ENCODE results near the gene ZNF273.
"Not testable (repeated sequence)": the region's sequence is repeated elsewhere in the genome, so short reads cannot be mapped to it uniquely, and the experiment has no call there.

Gene ZNF273

GRCh38 chr7:64890273-64890672 is 12.8 kb upstream of the ZNF273 start:
- not testable (repeated sequence) for DNase-seq (ENCODE audit: low spot score)

- DNase-seq (ENCODE audit: low spot score) = no peak
These were observed 12.2 kb upstream of the ZNF273 start for GRCh38 chr7:64890761-64891362.

GRCh38 chr7:64891363-64892081 is 11.6 kb upstream of the ZNF273 start:
- DNase-seq (ENCODE audit: low spot score) = not testable (repeated sequence)

- no peak for DNase-seq (ENCODE audit: low spot score)
These were observed 11.0 kb upstream of the ZNF273 start for GRCh38 chr7:64892116-64892515.

GRCh38 chr7:64892666-64893309 is 10.3 kb upstream of the ZNF273 start:
- no peak for DNase-seq (ENCODE audit: low spot score)

GRCh38 chr7:64893401-64893800 is 9.7 kb upstream of the ZNF273 start:
- DNase-seq (ENCODE audit: low spot score) = no peak

GRCh38 chr7:64902461-64902805 is 640 bp upstream of the ZNF273 start:
- not testable (repeated sequence) for DNase-seq (ENCODE audit: low spot score)

GRCh38 chr7:64904008-64904407 is 935 bp downstream of the ZNF273 start:
- no peak for DNase-seq (ENCODE audit: low spot score)

GRCh38 chr7:64905133-64905532 is 2.1 kb downstream of the ZNF273 start:
- DNase-seq (ENCODE audit: low spot score) = no peak

- DNase-seq (ENCODE audit: low spot score) = no peak
These were observed 2.5 kb downstream of the ZNF273 start for GRCh38 chr7:64905547-64905946.

- DNase-seq (ENCODE audit: low spot score) = no peak
These were observed 4.7 kb downstream of the ZNF273 start for GRCh38 chr7:64907641-64908326.

- DNase-seq (ENCODE audit: low spot score) = no peak
These were observed 5.3 kb downstream of the ZNF273 start for GRCh38 chr7:64908358-64908757.

GRCh38 chr7:64914557-64914956 is 11.5 kb downstream of the ZNF273 start:
- DNase-seq (ENCODE audit: low spot score) = no peak

GRCh38 chr7:64915301-64915700 is 12.2 kb downstream of the ZNF273 start:
- not testable (repeated sequence) for DNase-seq (ENCODE audit: low spot score)

- not testable (repeated sequence) for DNase-seq (ENCODE audit: low spot score)
These were observed 25.4 kb downstream of the ZNF273 start for GRCh38 chr7:64928252-64929187.

- DNase-seq (ENCODE audit: low spot score) = no peak
These were observed 31.4 kb downstream of the ZNF273 start for GRCh38 chr7:64934478-64934877.

GRCh38 chr7:64938540-64938939 is 35.5 kb downstream of the ZNF273 start:
- no peak for DNase-seq (ENCODE audit: low spot score)

- DNase-seq (ENCODE audit: low spot score) = not testable (repeated sequence)
These were observed 36.9 kb downstream of the ZNF273 start for GRCh38 chr7:64940021-64940420.

- not testable (repeated sequence) for DNase-seq (ENCODE audit: low spot score)
These were observed 41.8 kb downstream of the ZNF273 start for GRCh38 chr7:64944667-64945502.

GRCh38 chr7:64945503-64946175 is 42.6 kb downstream of the ZNF273 start:
- no peak for DNase-seq (ENCODE audit: low spot score)

All from HuH-7.5 (cell line).